ENCODE measurements around the gene TEX51. TPM values are rescaled to one million over a fixed set of nuclear protein-coding genes. Genes with fewer than 3 reads are reported as not detected.

TEX51 gene
- polyA plus RNA-seq, 12 donors, result not detected

- no peak for DNase-seq
Measured at GRCh38 chr2:126913881-126914615, 15.4 kb downstream of the TEX51 start.

- no peak for DNase-seq
Measured at GRCh38 chr2:126914811-126915500, 16.3 kb downstream of the TEX51 start.

- DNase-seq, result no peak
Measured at GRCh38 chr2:126915903-126916302, 17.2 kb downstream of the TEX51 start.

- no peak for DNase-seq
Measured at GRCh38 chr2:126916744-126917143, 18.1 kb downstream of the TEX51 start.

- DNase-seq, result no peak
Measured at GRCh38 chr2:126921066-126921465, 22.4 kb downstream of the TEX51 start.

- DNase-seq, result no peak
Measured at GRCh38 chr2:126930970-126931590, 32.4 kb downstream of the TEX51 start.

GRCh38 chr2:126932529-126932928 lies 33.8 kb downstream of the TEX51 start:
- no peak for DNase-seq

GRCh38 chr2:126932966-126933710 lies 34.4 kb downstream of the TEX51 start:
- DNase-seq, result no peak

GRCh38 chr2:126933711-126934091 lies 35.0 kb downstream of the TEX51 start:
- DNase-seq, result no peak

- no peak for DNase-seq
Measured at GRCh38 chr2:126934809-126935208, 36.1 kb downstream of the TEX51 start.

GRCh38 chr2:126935774-126936173 lies 37.1 kb downstream of the TEX51 start:
- DNase-seq, result no peak

- no peak for DNase-seq
Measured at GRCh38 chr2:126936219-126936723, 37.6 kb downstream of the TEX51 start.

GRCh38 chr2:126940331-126940730 lies 41.6 kb downstream of the TEX51 start:
- DNase-seq, result no peak

GRCh38 chr2:126942427-126943203 lies 43.9 kb downstream of the TEX51 start:
- DNase-seq, result no peak

- no peak for DNase-seq
Measured at GRCh38 chr2:126943612-126944348, 45.1 kb downstream of the TEX51 start.

- no peak for DNase-seq
Measured at GRCh38 chr2:126945118-126945517, 46.4 kb downstream of the TEX51 start.

GRCh38 chr2:126946318-126947102 lies 47.8 kb downstream of the TEX51 start:
- DNase-seq, result no peak

- DNase-seq, result no peak
Measured at GRCh38 chr2:126947103-126947429, 48.4 kb downstream of the TEX51 start.

- DNase-seq, result no peak
Measured at GRCh38 chr2:126949775-126950174, 51.1 kb downstream of the TEX51 start.

- DNase-seq, result no peak
Measured at GRCh38 chr2:126950504-126950903, 51.8 kb downstream of the TEX51 start.
